ENCODE measurements around the gene PELI3. TPM values are rescaled to one million over a fixed set of nuclear protein-coding genes. Genes with fewer than 3 reads are reported as not detected.

The PELI3 gene
- total RNA-seq, 1 experiment from 2014 or later: 22.9 TPM

DNA sequence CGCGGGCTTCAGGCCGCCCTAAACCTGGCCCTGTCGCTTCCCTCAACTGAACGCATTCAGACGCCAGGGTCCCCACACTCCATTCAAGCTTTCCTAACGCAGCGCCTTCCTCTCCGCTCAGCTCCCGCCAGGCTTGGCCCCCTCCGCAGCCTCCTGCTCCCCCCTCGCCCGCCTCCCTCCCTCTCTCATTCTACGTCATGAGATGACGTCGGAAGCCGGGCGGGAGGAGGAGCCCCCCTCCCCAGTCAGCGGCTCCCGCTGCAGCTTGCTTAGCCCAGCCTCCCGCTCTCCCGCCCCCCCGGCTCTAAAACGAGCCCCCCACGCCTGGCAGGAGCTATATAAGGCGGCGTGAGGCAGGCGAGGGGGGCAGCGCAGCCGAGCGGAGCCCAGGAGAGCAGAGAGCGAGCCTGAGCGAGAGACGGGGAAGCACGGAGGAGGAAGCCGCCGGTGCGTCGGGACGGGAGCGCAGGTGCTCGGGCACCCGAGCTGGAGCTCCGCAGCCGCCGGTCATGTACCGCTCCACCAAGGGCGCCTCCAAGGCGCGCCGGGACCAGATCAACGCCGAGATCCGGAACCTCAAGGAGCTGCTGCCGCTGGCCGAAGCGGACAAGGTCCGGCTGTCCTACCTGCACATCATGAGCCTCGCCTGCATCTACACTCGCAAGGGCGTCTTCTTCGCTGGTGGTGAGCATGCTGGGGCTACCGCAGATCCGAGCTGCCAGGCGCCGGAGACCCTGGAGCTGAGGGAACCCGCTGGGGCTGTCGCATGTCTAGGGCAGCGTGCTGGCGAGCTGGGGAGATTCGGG is 45.8 kb upstream of the PELI3 start, which contains the start of gene NPAS4:
Gene NPAS4 (plus strand): TSS at position 365 of the 806 bp plus-strand sequence. CDS start 145 bp downstream, at position 510.
- Histone ChIP-seq H3K36me3 (ENCODE audit: low read depth, low read length) (no peaks in the 10 kb centered on the region), H3F3A (ENCODE audit: low read length, unreplicated experiment) (no peaks in the 10 kb centered on the region), H3K79me2 (ENCODE audit: low read length) (no peaks in the 10 kb centered on the region), H3K9me3 (ENCODE audit: low read length) (no peaks in the 10 kb centered on the region), H3K27me3 (ENCODE audit: low read length) (peaks cover 24% of the 10 kb centered on the region), H3K4me2 (ENCODE audit: low read length) (no peak within 1 kb of the TSS), H3K9me2 (replicated peaks; ENCODE audit: low read length) (no peaks in the 10 kb centered on the region), H3K4me1 (ENCODE audit: insufficient read depth, low read length) (peaks cover 12% of the 10 kb centered on the region), H2AFZ (ENCODE audit: low read length) (no peak within 1 kb of the TSS), H3K4me3 (ENCODE audit: low read length) (no peak within 1 kb of the TSS), H3K27ac (ENCODE audit: low read length) (no peak within 1 kb of the TSS), H3K9ac (ENCODE audit: low read length) (no peak within 1 kb of the TSS), H4K20me1 (ENCODE audit: low read length) (peaks cover 3% of the 10 kb centered on the region; the same call in 1 of the 2 replicates)
- TF ChIP-seq CTCF (conservative IDR thresholded peaks at IDR 0.05; ENCODE audit: low read depth, low read length) (no peak), EZH2 (IDR thresholded peaks at IDR 0.05; ENCODE audit: low read length, unreplicated experiment) (no peak), EZH2phosphoT487 (IDR thresholded peaks at IDR 0.05; ENCODE audit: borderline replicate concordance, low read length) (no peak)
- intact Hi-C loops (cut with micrococcal nuclease): no loop called here
- ATAC-seq (no peak), DNase-seq (no peak)
- ChIA-PET CTCF (interaction anchor here (1.0 to 1.1 kb wide), 2 partner anchors 18 to 257 kb away, joined by 3 read pairs; partner anchors contain the start of genes MRPL11 and RBM4B), POLR2A (ENCODE audit: unreplicated experiment) (interaction anchor here (0.5 to 0.7 kb wide), 2 partner anchors 45 to 131 kb away, joined by 3 read pairs; no protein-coding TSS in a partner anchor)
- BruUV-seq (replicated peaks): no TSS peak

DNA sequence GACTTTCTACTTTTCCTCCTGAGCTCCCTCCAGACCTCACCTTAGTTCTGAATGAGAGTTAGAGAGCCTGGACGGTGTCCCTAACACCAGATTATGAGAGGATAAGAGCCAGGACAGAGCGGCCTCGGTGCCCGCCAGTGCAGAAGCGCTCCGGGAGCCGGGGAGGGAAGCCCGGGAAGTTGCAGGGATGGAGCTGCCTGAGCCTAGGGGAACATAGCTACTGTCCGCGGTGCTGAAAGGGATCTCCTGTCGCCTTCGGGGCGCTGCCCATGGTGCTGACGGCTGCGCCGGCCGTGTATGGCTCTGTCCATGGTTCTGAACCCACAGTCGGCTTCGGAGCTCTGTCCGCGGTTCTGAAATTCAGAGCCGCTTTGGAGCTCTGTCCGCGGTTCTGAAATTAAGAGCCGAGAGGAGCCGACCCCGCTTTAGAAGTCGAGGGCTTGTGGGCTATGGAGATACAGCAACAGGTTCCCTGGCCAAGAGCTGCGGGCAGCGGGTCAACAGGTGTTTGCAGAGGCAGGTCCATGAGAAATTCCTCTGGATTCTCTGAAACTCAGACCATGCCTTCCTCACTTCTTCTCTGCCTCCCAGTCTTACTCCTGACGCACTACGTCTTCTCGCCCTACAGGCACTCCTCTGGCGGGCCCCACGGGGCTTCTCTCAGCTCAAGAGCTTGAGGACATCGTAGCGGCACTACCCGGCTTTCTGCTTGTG is 45.1 kb upstream of the PELI3 start:
- POLR2A ChIA-PET (ENCODE audit: unreplicated experiment): interaction anchor here (0.5 to 0.7 kb wide), 2 partner anchors 45 to 132 kb away, joined by 3 read pairs; no protein-coding TSS in a partner anchor
- H4K20me1 ChIP-seq (ENCODE audit: low read length): peaks cover 3% of the 10 kb centered on the region; the same call in 1 of the 2 replicates
- no peaks in the 10 kb centered on the region for H3K9me2 ChIP-seq (replicated peaks; ENCODE audit: low read length)
- H2AFZ ChIP-seq (ENCODE audit: low read length): no peak overlapping the region
- TF ChIP-seq CTCF (conservative IDR thresholded peaks at IDR 0.05; ENCODE audit: low read depth, low read length) (no peak), EZH2 (IDR thresholded peaks at IDR 0.05; ENCODE audit: low read length, unreplicated experiment) (no peak), EZH2phosphoT487 (IDR thresholded peaks at IDR 0.05; ENCODE audit: borderline replicate concordance, low read length) (no peak)
- H3K36me3 ChIP-seq (ENCODE audit: low read depth, low read length): no peaks in the 10 kb centered on the region
- peaks cover 17% of the 10 kb centered on the region for H3K27me3 ChIP-seq (ENCODE audit: low read length)
- no TSS peak for BruUV-seq (replicated peaks)
- H3K4me1 ChIP-seq (ENCODE audit: insufficient read depth, low read length): peaks cover 12% of the 10 kb centered on the region
- H3K9me3 ChIP-seq (ENCODE audit: low read length): no peaks in the 10 kb centered on the region
- CTCF ChIA-PET: interaction anchor here (0.6 to 1.1 kb wide), 3 partner anchors 17 to 256 kb away, joined by 3 read pairs; partner anchors contain the start of genes MRPL11 and RBM4B
- no peak overlapping the region for H3K27ac ChIP-seq (ENCODE audit: low read length)
- no peaks in the 10 kb centered on the region for H3K79me2 ChIP-seq (ENCODE audit: low read length)
- intact Hi-C loops (cut with micrococcal nuclease): no loop called here
- H3K4me2 ChIP-seq (ENCODE audit: low read length): no peak overlapping the region
- DNase-seq: peak; percentile 93
- no peak overlapping the region for H3K9ac ChIP-seq (ENCODE audit: low read length)
- ATAC-seq: peak; percentile 31
- no peak overlapping the region for H3K4me3 ChIP-seq (ENCODE audit: low read length)
- no peaks in the 10 kb centered on the region for H3F3A ChIP-seq (ENCODE audit: low read length, unreplicated experiment)
